Vagina (tissue), 2 donors: Measurements from ENCODE around the gene TPD52L2.
"Not testable (repeated sequence)": the region's sequence is repeated elsewhere in the genome, so short reads cannot be mapped to it uniquely, and the experiment has no call there.

Experiments used
- POLR2A ChIP-seq, 2 donors: fragments of 450-650 bp; IDR thresholded peaks; one replicate each; pipeline ENCODE4 v1.6.1; 2017; ENCODE audit warnings: antibody characterized with exemption in 2 of 2, mild to moderate bottlenecking in 2 of 2, moderate library complexity in 2 of 2
- TF ChIP-seq, protein P1 (sequence below), 3 experiments: fragments of 450-650 bp in 2 of 3; fragments of 200-600 bp in 1 of 3; sonication (generic) in 1 of 3; IDR thresholded peaks; one replicate each; pipeline ENCODE4 v1.5.1; 2017 to 2019; ENCODE audit warnings: antibody characterized with exemption in 3 of 3, mild to moderate bottlenecking in 2 of 3, moderate library complexity in 2 of 3

DNA sequence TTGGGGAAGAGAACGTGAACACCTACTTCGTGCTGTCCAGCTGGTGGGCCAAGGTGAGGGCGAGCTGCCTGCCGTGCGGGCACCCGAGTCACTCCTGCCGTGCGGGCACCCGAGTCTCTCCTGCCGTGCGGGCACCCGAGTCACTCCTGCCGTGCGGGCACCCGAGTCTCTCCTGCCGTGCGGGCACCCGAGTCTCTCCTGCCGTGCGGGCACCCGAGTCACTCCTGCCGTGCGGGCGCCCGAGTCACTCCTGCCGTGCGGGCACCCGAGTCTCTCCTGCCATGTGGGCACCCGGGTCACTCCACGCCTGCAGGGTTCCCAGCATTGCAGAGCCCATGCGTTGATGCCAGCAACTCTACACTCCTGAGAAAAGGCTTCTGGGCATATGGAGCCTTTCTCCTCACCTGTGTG, 64.4 kb downstream of the TPD52L2 start:
- TF ChIP-seq, protein P1, sequence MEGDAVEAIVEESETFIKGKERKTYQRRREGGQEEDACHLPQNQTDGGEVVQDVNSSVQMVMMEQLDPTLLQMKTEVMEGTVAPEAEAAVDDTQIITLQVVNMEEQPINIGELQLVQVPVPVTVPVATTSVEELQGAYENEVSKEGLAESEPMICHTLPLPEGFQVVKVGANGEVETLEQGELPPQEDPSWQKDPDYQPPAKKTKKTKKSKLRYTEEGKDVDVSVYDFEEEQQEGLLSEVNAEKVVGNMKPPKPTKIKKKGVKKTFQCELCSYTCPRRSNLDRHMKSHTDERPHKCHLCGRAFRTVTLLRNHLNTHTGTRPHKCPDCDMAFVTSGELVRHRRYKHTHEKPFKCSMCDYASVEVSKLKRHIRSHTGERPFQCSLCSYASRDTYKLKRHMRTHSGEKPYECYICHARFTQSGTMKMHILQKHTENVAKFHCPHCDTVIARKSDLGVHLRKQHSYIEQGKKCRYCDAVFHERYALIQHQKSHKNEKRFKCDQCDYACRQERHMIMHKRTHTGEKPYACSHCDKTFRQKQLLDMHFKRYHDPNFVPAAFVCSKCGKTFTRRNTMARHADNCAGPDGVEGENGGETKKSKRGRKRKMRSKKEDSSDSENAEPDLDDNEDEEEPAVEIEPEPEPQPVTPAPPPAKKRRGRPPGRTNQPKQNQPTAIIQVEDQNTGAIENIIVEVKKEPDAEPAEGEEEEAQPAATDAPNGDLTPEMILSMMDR (IDR thresholded peaks at IDR 0.05): not testable (repeated sequence)
- not testable (repeated sequence) for TF ChIP-seq POLR2A (IDR thresholded peaks at IDR 0.05)
